GM19438 (cell line): ENCODE data around the gene PLCL2.

Experiments
- ATAC-seq: cut with Tn5 transposase; IDR thresholded peaks from one replicate; pipeline ENCODE4 v1.9.1; 2021; ENCODE audit warnings: low read depth; ENCODE audit not compliant: unreplicated experiment

PLCL2 gene

DNA sequence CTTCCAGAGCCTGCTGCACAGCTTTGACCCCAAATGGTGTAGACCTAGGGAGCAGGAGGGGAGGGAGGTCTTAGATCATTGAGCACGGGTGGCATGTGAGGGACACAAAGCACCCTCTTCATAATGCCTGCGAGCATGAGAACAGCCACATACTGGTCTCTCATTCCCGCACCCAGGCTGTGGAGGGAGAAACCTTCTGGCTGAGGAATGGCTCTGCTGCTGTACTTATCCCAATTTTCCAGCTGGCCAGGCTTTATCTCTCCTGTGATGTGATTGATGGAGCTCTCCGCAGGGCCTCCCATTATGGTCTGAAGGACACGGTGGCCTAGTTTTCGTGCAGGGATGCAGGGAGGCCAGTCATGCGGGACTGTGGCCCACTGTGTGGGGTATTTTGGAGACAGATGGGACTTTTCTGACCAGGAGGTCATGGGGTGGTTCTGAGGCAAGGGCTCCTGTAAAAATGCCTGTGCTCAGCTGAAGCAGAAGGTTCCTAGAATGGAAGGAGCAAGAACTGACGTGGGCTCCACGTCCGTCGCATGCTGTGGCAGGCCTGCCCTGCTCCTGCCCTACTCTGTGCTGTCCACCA is 251.5 kb downstream of the PLCL2 start:
- no peak for ATAC-seq

GRCh38 chr3:17137321-17137826 is 252.6 kb downstream of the PLCL2 start:
- ATAC-seq, result no peak

DNA sequence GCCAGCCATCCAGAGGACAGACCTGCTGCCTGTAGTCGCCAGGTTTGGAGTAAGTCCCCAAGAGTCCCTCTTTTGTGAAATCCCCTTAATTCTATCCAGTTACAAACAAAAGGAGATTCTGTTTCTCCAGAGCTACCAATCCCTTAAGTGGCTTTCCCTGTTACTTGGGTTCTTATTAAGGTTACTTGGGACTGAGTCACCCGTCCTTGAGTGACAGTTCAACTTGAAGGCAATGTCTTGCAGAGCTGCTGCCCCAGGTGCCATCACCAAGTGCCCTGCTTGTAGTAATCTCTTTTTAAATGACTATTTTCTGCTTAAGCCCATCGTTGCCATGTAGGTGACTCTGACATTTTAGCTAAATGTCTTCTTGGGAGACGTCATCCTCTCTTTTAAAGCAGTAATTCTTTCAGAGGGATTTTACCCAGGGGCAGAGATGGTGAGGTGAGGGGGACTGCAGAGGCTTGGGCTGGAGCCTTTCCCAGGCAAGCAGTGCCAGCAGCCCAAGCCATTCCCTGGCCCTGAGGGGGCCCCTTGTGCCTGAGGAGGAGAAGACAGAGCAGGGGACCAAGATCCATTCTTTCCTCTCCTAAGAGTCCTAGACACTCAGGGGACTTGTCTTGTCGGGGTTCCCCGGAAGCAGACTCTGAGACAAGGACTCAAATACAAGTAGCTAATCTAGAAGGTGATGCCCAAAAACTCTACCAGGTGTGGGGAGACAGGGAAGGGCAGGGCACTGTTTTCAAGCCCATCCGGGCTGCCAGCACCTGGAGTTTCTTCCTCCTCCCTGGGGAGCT is 253.7 kb downstream of the PLCL2 start:
- ATAC-seq, result no peak
